KMS-11 (cell line): ENCODE measurements around the gene ZNF283.
A peak's percentile ranks its signal among the peaks of the same experiment; 100 is the strongest.
"Not testable (repeated sequence)": the region's sequence is repeated elsewhere in the genome, so short reads cannot be mapped to it uniquely, and the experiment has no call there.

Experiments used
- H2AFZ ChIP-seq: fragments of 200-600 bp; sonication (generic); 2 replicates; pipeline ENCODE4 v1.6.1; 2016; ENCODE audit warnings: antibody characterized with exemption, mixed run types, low read depth
- H3K27ac ChIP-seq: fragments of 200-600 bp; sonication (generic); 2 replicates; pipeline ENCODE4 v1.6.1; 2016; ENCODE audit warnings: mild to moderate bottlenecking, mixed run types
- H3K27me3 ChIP-seq: fragments of 200-600 bp; sonication (generic); 2 replicates; pipeline ENCODE4 v1.6.1; 2017; ENCODE audit warnings: mild to moderate bottlenecking, low read depth, mixed run types, moderate library complexity; ENCODE audit not compliant: insufficient read depth
- H3K36me3 ChIP-seq: fragments of 200-600 bp; sonication (generic); 2 replicates; pipeline ENCODE4 v1.6.1; 2017; ENCODE audit warnings: mild to moderate bottlenecking, mixed run types; ENCODE audit not compliant: insufficient read depth
- H3K4me1 ChIP-seq: fragments of 200-600 bp; sonication (generic); 2 replicates; pipeline ENCODE4 v1.6.1; 2016; ENCODE audit warnings: mild to moderate bottlenecking, low read depth, mixed run types; ENCODE audit not compliant: poor library complexity, severe bottlenecking
- H3K4me2 ChIP-seq: fragments of 200-600 bp; sonication (generic); 2 replicates; pipeline ENCODE4 v1.7.0; 2016; ENCODE audit warnings: mild to moderate bottlenecking, mixed run types
- H3K4me3 ChIP-seq: fragments of 200-600 bp; sonication (generic); IDR thresholded peaks from 2 replicates; pipeline ENCODE4 v1.6.1; 2017; ENCODE audit warnings: low read depth, low read length, mixed read lengths; ENCODE audit not compliant: insufficient read depth
- H3K79me2 ChIP-seq: fragments of 200-600 bp; sonication (generic); 2 replicates; pipeline ENCODE4 v1.6.1; 2016; ENCODE audit warnings: low read depth, mixed run types; ENCODE audit not compliant: insufficient read depth
- H3K9ac ChIP-seq: fragments of 200-600 bp; sonication (generic); 2 replicates; pipeline ENCODE4 v1.6.1; 2016; ENCODE audit warnings: mild to moderate bottlenecking, mixed run types
- H4K20me1 ChIP-seq: fragments of 200-600 bp; sonication (generic); 2 replicates; pipeline ENCODE4 v1.6.1; 2016; ENCODE audit warnings: mild to moderate bottlenecking, mixed run types; ENCODE audit not compliant: insufficient read depth
- TF ChIP-seq, protein P1 (sequence below): fragments of 200-600 bp; sonication (generic); conservative IDR thresholded peaks from 2 replicates; pipeline ENCODE4 v1.6.1; 2017; ENCODE audit warnings: low read depth, mild to moderate bottlenecking, antibody characterized with exemption, low read length, moderate library complexity, mixed read lengths

ZNF283 gene

DNA sequence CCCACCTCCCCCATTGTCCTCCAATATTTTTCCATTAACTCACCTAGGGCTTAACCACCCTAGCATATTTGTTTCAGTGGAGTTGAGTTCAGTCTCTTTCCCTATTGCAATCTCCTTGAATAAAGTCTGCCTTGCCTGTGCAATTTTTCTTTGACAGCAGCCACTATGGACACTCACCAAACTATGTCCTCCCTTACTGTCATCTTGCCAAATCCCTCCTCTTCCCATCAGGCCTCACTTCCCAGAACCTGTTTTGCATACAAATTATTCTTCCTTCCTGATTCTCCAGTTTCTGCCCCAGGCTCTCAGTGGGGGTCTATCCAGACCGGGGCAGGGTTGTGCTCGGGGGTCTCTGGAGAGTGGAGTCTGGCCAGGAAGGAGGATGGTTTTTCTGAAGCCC is 22.7 kb upstream of the ZNF283 start:
- Histone ChIP-seq H4K20me1 (no peaks in the 10 kb centered on the region), H3K27me3 (no peaks in the 10 kb centered on the region), H3K4me2 (no peak overlapping the region), H3K4me3 (no peak overlapping the region), H3K79me2 (no peaks in the 10 kb centered on the region), H3K36me3 (no peaks in the 10 kb centered on the region), H2AFZ (no peak overlapping the region), H3K27ac (no peak overlapping the region), H3K9ac (no peak overlapping the region), H3K4me1 (no peaks in the 10 kb centered on the region)
- TF ChIP-seq, protein P1, sequence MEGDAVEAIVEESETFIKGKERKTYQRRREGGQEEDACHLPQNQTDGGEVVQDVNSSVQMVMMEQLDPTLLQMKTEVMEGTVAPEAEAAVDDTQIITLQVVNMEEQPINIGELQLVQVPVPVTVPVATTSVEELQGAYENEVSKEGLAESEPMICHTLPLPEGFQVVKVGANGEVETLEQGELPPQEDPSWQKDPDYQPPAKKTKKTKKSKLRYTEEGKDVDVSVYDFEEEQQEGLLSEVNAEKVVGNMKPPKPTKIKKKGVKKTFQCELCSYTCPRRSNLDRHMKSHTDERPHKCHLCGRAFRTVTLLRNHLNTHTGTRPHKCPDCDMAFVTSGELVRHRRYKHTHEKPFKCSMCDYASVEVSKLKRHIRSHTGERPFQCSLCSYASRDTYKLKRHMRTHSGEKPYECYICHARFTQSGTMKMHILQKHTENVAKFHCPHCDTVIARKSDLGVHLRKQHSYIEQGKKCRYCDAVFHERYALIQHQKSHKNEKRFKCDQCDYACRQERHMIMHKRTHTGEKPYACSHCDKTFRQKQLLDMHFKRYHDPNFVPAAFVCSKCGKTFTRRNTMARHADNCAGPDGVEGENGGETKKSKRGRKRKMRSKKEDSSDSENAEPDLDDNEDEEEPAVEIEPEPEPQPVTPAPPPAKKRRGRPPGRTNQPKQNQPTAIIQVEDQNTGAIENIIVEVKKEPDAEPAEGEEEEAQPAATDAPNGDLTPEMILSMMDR, result no peak

DNA sequence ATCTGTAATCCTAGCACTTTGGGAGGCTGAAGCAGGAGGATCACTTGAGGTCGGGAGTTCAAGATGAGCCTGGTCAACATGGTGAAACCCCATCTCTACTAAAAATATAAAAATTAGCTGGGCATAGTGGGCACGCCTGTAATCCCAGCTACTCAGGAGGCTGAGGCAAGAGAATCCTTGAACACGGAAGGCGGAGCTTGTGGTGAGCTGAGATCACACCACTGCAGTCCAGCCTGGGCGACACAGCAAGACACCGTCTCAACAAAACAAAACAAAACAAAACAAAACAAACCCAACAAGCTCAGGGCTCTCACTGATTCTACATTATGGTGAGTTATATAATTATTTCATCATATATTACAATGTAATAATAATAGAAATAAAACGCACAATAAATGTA is 20.7 kb upstream of the ZNF283 start:
- H3K79me2 ChIP-seq, H3K36me3 ChIP-seq, H3K9ac ChIP-seq, H3K4me2 ChIP-seq, H2AFZ ChIP-seq, H3K27me3 ChIP-seq, H3K27ac ChIP-seq, H3K4me3 ChIP-seq, H3K4me1 ChIP-seq, H4K20me1 ChIP-seq: not testable (repeated sequence)

DNA sequence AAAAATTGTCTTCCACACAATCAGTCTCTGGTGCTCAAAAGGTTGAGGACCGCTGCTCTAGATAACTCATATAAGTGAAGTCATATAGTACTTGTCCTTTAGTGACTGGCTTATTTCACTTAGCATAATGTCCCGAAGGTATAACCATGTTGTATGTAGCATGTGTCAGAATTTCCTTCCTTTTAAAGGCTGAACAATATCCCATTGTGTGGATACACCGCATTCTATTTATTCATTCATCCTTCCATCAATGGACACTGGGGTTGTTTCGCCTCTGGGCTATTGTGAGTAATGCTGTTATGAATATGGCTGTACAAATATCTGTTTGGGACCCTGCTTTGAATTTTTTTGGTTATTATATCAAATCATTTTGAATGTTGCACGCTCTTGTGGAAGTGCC is 20.3 kb upstream of the ZNF283 start:
- TF ChIP-seq, protein P1, result no peak
- Histone ChIP-seq H2AFZ (no peak overlapping the region), H3K4me3 (no peak overlapping the region)

DNA sequence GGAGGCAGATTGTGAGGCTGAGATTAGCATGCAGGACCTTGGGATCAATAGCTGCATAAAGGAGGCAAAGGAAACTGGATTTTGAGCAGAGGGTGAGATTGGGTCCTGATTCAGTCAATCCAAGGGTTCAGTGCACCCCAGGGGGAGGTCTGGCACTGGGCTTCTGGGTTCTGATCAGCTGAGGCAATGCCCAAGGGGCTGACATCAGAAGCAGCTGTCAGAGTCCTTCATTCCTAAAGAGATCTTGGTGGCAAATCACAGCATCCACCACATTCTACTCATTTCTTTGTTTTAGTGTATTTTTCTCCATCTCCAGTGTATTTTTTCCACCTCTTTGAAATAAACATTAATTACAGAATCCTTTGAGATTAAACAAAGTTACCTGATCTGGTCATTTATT is 19.5 kb upstream of the ZNF283 start:
- no peak overlapping the region for H3K27ac ChIP-seq
- no peak overlapping the region for H3K4me3 ChIP-seq
- no peaks in the 10 kb centered on the region for H3K79me2 ChIP-seq
- no peaks in the 10 kb centered on the region for H3K36me3 ChIP-seq
- no peaks in the 10 kb centered on the region for H3K27me3 ChIP-seq
- H3K4me2 ChIP-seq, result no peak overlapping the region
- no peak overlapping the region for H3K9ac ChIP-seq
- H2AFZ ChIP-seq, result no peak overlapping the region
- H4K20me1 ChIP-seq, result no peaks in the 10 kb centered on the region
- TF ChIP-seq, protein P1, result no peak
- H3K4me1 ChIP-seq, result no peaks in the 10 kb centered on the region

More for the DNA sequence above, 20.3 kb upstream of the ZNF283 start:
- no peak overlapping the region for H3K9ac ChIP-seq
- H3K27ac ChIP-seq, result no peak overlapping the region
- H3K4me2 ChIP-seq, result no peak overlapping the region
- H3K27me3 ChIP-seq, result no peaks in the 10 kb centered on the region
- H3K79me2 ChIP-seq, result no peaks in the 10 kb centered on the region
- no peaks in the 10 kb centered on the region for H3K36me3 ChIP-seq
- no peaks in the 10 kb centered on the region for H3K4me1 ChIP-seq
- H4K20me1 ChIP-seq, result no peaks in the 10 kb centered on the region

DNA sequence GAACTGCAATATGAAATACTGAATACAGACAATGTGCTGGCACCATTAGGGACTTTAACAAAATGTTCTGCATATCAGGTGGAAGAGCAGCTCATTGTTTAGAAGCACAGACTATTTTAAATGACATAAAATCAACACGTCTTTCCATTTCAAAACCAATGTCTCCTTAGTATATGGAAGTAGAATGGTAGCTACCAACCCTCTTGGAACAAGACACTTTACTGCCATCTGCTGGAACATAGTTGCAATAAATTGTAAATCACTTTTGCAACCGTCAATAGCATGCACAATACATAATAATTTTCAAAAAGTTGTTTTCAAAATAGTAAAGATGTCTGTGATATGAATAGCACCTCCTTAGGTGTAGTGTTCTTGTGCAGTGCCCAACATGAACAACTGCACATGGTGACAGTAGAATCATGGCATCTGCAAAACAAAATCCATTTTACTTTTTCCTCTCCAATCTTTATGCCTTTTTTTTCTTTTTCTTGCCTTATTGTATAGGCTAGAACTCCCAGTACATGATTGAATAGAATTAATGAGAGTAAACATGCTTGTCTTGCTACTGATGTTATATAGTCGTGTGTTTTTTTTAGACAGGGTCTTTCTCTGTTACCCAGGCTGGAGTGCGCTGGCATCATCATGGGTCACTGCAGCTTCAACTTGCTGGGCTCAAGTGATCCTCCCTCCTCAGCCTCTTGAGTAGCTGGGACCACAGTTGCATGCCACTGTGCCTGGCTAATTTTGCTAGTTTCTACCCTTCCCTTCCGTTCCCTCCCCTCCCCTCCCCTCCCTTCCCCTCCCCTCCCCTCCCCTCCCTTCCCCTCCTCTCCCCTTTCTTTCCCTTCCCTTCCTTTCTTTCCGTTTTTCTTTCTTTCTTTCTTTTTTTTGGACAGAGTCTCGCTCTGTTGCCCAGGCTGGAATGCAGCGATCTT is 17.1 kb upstream of the ZNF283 start:
- no peak overlapping the region for H3K9ac ChIP-seq
- no peak overlapping the region for H3K27ac ChIP-seq
- H3K79me2 ChIP-seq, result no peaks in the 10 kb centered on the region
- H2AFZ ChIP-seq, result no peak overlapping the region
- H3K4me3 ChIP-seq, result no peak overlapping the region
- no peaks in the 10 kb centered on the region for H3K36me3 ChIP-seq
- H3K27me3 ChIP-seq, result no peaks in the 10 kb centered on the region
- TF ChIP-seq, protein P1, result peak; percentile 63
- H3K4me2 ChIP-seq, result no peak overlapping the region
- no peaks in the 10 kb centered on the region for H4K20me1 ChIP-seq
- no peaks in the 10 kb centered on the region for H3K4me1 ChIP-seq
